Adipose tissue (tissue), 3 donors: ENCODE results near the gene PARP1. TPM values are rescaled to one million over a fixed set of nuclear protein-coding genes. Genes with fewer than 3 reads are reported as not detected.
"Not testable (repeated sequence)": the region's sequence is repeated elsewhere in the genome, so short reads cannot be mapped to it uniquely, and the experiment has no call there.

Source experiments
- H3K27ac ChIP-seq: one replicate; pipeline ENCODE4 v1.5.1; 2013; ENCODE audit warnings: low read depth, low read length
- WGBS, 3 donors: extraction: QIAGEN DNeasy Blood & Tissue Kit; methylation state at CpG; one replicate each; pipeline ENCODE4 v1.1.7; 2013; 5-methylcytosine and 5-hydroxymethylcytosine counted together
- polyA plus RNA-seq, 3 donors: library from polyadenylated mRNA; stranded (reverse); fragments of 200-250 nt; gene quantifications; one replicate each; pipeline ENCODE4 v1.2.3, GENCODE V29; 2013
- donor health status: healthy with polysubstance abuse.
- donor health status: Bipolar disorder and iron deficiency.
- donor health status: healthy.

PARP1 gene
- polyA plus RNA-seq, 3 donors, result 26.5 to 43.8 (median 31.3) TPM

- H3K27ac ChIP-seq, result no peak overlapping the region
- WGBS, 3 donors, result 58 to 91% (median 83%) methylated on average over 1 to 2 of the region's 2 CpGs
Measured at GRCh38 chr1:226342656-226343055, 65.2 kb downstream of the PARP1 start.

- 86 to 91% (median 89%) methylated on average over 3 of the region's 3 CpGs for WGBS, 3 donors
- H3K27ac ChIP-seq, result not testable (repeated sequence)
Measured at GRCh38 chr1:226340111-226340510, 67.8 kb downstream of the PARP1 start.

GRCh38 chr1:226337276-226337875 is 70.5 kb downstream of the PARP1 start:
- H3K27ac ChIP-seq, result no peak overlapping the region
- 67 to 70% (median 68%) methylated on average over 8 of the region's 8 CpGs for WGBS, 3 donors

- H3K27ac ChIP-seq, result no peak overlapping the region
- WGBS, 3 donors, result 52 to 65% (median 53%) methylated on average over 1 of the region's 1 CpG
Measured at GRCh38 chr1:226335661-226336060, 72.2 kb downstream of the PARP1 start.

- no peak overlapping the region for H3K27ac ChIP-seq
- 43 to 66% (median 55%) methylated on average over 2 of the region's 2 CpGs for WGBS, 3 donors
Measured at GRCh38 chr1:226332947-226333346, 74.9 kb downstream of the PARP1 start.

GRCh38 chr1:226329237-226329636 is 78.7 kb downstream of the PARP1 start:
- WGBS, 3 donors, result 91 to 96% (median 92%) methylated on average over 3 of the region's 3 CpGs
- no peak overlapping the region for H3K27ac ChIP-seq

GRCh38 chr1:226327761-226328162 is 80.1 kb downstream of the PARP1 start:
- 51 to 78% (median 58%) methylated on average over 2 of the region's 2 CpGs for WGBS, 3 donors
- no peak overlapping the region for H3K27ac ChIP-seq

- 33 to 67% (median 47%) methylated on average over 1 of the region's 1 CpG for WGBS, 3 donors
- no peak overlapping the region for H3K27ac ChIP-seq
Measured at GRCh38 chr1:226325178-226325577, 82.7 kb downstream of the PARP1 start.

GRCh38 chr1:226324479-226324878 is 83.4 kb downstream of the PARP1 start:
- H3K27ac ChIP-seq, result no peak overlapping the region

- 85 to 94% (median 89%) methylated on average over 3 of the region's 3 CpGs for WGBS, 3 donors
- H3K27ac ChIP-seq, result no peak overlapping the region
Measured at GRCh38 chr1:226322986-226323385, 84.9 kb downstream of the PARP1 start.

GRCh38 chr1:226320930-226321329 is 87.0 kb downstream of the PARP1 start:
- WGBS, 3 donors, result 87 to 94% (median 91%) methylated on average over 10 of the region's 10 CpGs
- H3K27ac ChIP-seq, result no peak overlapping the region

GRCh38 chr1:226318471-226318870 is 89.4 kb downstream of the PARP1 start:
- 94 to 97% (median 97%) methylated on average over 5 of the region's 5 CpGs for WGBS, 3 donors
- no peak overlapping the region for H3K27ac ChIP-seq

GRCh38 chr1:226314055-226314454 is 93.8 kb downstream of the PARP1 start:
- H3K27ac ChIP-seq, result no peak overlapping the region

GRCh38 chr1:226312065-226312464 is 95.8 kb downstream of the PARP1 start:
- 87 to 92% (median 89%) methylated on average over 2 of the region's 2 CpGs for WGBS, 3 donors
- H3K27ac ChIP-seq, result no peak overlapping the region

- WGBS, 3 donors, result 96 to 99% (median 97%) methylated on average over 7 of the region's 7 CpGs
- no peak overlapping the region for H3K27ac ChIP-seq
Measured at GRCh38 chr1:226311376-226311775, 96.5 kb downstream of the PARP1 start.

Other genes starting within 250 kb of the PARP1 start
- gene ACBD3, start 221.4 kb downstream of the PARP1 start, polyA plus RNA-seq, result 10 to 100 TPM; 12.2 to 27.3 (median 17.9) TPM
- gene MIXL1, start 184.4 kb downstream of the PARP1 start, polyA plus RNA-seq, result not detected
- gene LIN9, start 98.9 kb downstream of the PARP1 start, polyA plus RNA-seq, result 1 to 10 TPM in 2 of 3 donors, under 1 TPM in 1; 0.98 to 2.0 (median 1.2) TPM
- gene STUM, start 140.7 kb upstream of the PARP1 start, polyA plus RNA-seq, result 1 to 10 TPM in 2 of 3 donors, under 1 TPM in 1; 0.64 to 3.1 (median 1.5) TPM